ENCODE data around the gene LRRN4CL. TPM values are rescaled to one million over a fixed set of nuclear protein-coding genes. Genes with fewer than 3 reads are reported as not detected.
A peak's percentile ranks its signal among the peaks of the same experiment; 100 is the strongest.

Gene LRRN4CL
- total and polyA plus RNA-seq, 9 of the 15 experiments (the other 6 are each of a cell fraction or from before 2014, with no cell fraction given): 0.03 to 0.11 (median 0.05) TPM; not detected in 4

- TF ChIP-seq CUX1 (CRISPR knock-in tag; IDR thresholded peaks at IDR 0.05) (no peak), SRSF7 (optimal IDR thresholded peaks at IDR 0.05; ENCODE audit: low read depth, low read length) (no peak), EWSR1 (IDR thresholded peaks at IDR 0.05; ENCODE audit: borderline replicate concordance, low read depth, partially characterized antibody) (no peak), ZNF830 (CRISPR knock-in tag; IDR thresholded peaks at IDR 0.05) (no peak), ZNF75A (CRISPR knock-in tag; IDR thresholded peaks at IDR 0.05) (no peak), ZNF431 (CRISPR knock-in tag; IDR thresholded peaks at IDR 0.05) (no peak), HDAC1 (IDR thresholded peaks at IDR 0.05) (peak in 1 of 2 experiments; percentile 84; a peak in 3 of 4 replicates), PKNOX1 (IDR thresholded peaks at IDR 0.05) (no peak), MAFK (IDR thresholded peaks at IDR 0.05; ENCODE audit: low read length) (no peak), ZNF449 (CRISPR knock-in tag; IDR thresholded peaks at IDR 0.05) (no peak), THAP7 (CRISPR knock-in tag; IDR thresholded peaks at IDR 0.05) (peak; percentile 75; the same call in 1 of the 2 replicates), SETDB1 (IDR thresholded peaks at IDR 0.05; ENCODE audit: low read length) (no peak), BCLAF1 (IDR thresholded peaks at IDR 0.05; ENCODE audit: borderline replicate concordance in 1 of 2, control insufficient read depth in 1 of 2, low read depth in 2 of 2, low read length in 1 of 2) (no peak)
Observed at GRCh38 chr11:62678770-62679696, 10.3 kb downstream of the LRRN4CL start, which contains the start of gene UBXN1 (continued).

All from K562 (cell line).